ENCODE data around the gene COL4A6.

- TF ChIP-seq CTCF (IDR thresholded peaks at IDR 0.05) (no peak), POLR2A (IDR thresholded peaks at IDR 0.05) (no peak)
Observed at GRCh38 chrX:108316456-108316855, 121.8 kb downstream of the COL4A6 start.

Measured in vagina (tissue), 2 donors.